ENCODE measurements around the gene SPRED1.

Gene SPRED1

GRCh38 chr15:38320866-38321265 is 68.2 kb downstream of the SPRED1 start:
- TF ChIP-seq ZFX (IDR thresholded peaks at IDR 0.05; ENCODE audit: borderline replicate concordance) = no peak
- no peak for TF ChIP-seq CTCF (IDR thresholded peaks at IDR 0.05)
- no peak overlapping the region for H3K27ac ChIP-seq

DNA sequence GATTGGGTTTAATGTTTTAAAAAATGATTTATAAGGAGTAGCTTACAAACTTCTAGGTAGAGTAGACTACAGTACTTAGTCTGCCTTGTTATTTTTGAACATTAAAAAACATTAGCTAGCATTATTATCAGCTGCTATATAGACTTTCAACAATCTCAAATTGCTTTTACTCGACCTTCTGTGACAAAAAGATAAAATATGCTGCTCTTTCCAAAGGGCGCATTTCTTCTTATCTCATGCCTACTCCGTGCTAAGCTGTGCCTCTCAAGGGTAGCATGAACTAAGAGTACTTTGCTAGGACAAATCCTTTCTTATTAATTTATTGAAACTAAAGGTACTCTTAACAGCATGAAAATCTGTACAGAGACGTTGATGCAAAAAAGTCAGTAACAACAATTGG is 71.3 kb downstream of the SPRED1 start:
- TF ChIP-seq ZFX (IDR thresholded peaks at IDR 0.05; ENCODE audit: borderline replicate concordance) (no peak), CTCF (IDR thresholded peaks at IDR 0.05) (no peak)
- no peak overlapping the region for H3K27ac ChIP-seq

GRCh38 chr15:38324939-38325647 is 72.5 kb downstream of the SPRED1 start:
- H3K27ac ChIP-seq = no peak overlapping the region
- TF ChIP-seq CTCF (IDR thresholded peaks at IDR 0.05) = no peak
- TF ChIP-seq ZFX (IDR thresholded peaks at IDR 0.05; ENCODE audit: borderline replicate concordance) = no peak

DNA sequence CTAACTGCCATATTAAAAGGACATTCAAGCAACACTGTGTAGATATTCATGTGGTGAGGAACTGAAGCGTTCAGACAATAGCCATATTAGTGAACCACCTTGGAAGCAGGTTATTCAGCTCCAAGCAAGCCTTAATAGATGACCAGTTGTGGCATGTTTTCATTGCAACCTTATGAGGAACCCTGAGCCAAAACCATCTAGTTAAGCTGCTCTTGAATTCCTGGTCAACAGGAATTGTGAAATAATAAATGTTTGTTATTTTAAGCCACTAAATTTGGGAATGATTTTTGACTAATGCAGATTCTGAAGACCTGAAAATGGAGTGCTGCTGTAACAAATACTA is 73.0 kb downstream of the SPRED1 start:
- no peak overlapping the region for H3K27ac ChIP-seq
- TF ChIP-seq CTCF (IDR thresholded peaks at IDR 0.05) (no peak), ZFX (IDR thresholded peaks at IDR 0.05; ENCODE audit: borderline replicate concordance) (no peak)

DNA sequence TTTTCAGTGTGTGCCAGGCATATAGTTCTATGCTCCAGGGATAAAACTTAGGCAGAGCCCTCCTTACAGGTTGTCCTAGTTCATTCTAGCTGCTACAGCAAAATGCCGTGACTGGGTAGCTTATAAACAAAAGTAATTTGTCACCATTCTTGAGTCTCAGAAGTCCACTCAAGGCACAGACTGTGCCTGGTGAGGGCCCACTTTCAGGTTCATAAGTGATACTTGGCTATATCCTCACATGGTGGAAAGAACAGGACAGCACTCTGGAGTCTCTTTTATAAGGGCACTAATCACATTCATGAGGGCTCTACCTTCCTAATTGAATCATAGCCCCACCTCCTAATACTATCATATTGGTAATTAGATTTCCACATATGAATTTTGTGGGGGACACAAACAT is 80.1 kb downstream of the SPRED1 start:
- H3K27ac ChIP-seq = no peak overlapping the region
- TF ChIP-seq ZFX (IDR thresholded peaks at IDR 0.05; ENCODE audit: borderline replicate concordance) (no peak), CTCF (IDR thresholded peaks at IDR 0.05) (no peak)

GRCh38 chr15:38335116-38335515 is 82.5 kb downstream of the SPRED1 start:
- no peak for TF ChIP-seq CTCF (IDR thresholded peaks at IDR 0.05)
- TF ChIP-seq ZFX (IDR thresholded peaks at IDR 0.05; ENCODE audit: borderline replicate concordance) = no peak
- no peak overlapping the region for H3K27ac ChIP-seq

DNA sequence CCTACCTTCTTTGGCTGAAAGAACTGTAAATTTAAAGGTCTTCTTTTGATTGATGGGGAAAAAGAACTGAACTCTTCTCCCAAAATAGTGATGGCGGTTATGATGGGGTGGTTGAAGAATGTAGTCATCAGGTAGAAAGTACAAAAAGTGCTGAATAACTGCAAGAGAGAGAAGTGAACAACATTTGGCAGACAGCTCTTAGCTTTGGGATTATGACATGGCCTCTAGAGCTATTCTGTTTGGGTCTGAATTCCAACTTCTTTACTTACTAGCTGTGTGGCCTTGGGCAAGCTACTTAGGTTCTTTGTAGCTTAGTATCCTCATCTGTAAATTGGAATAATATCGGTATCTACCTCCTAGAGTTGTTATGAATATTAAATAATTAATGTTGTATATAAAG is 91.7 kb downstream of the SPRED1 start:
- H3K27ac ChIP-seq = no peak overlapping the region
- TF ChIP-seq ZFX (IDR thresholded peaks at IDR 0.05; ENCODE audit: borderline replicate concordance) (no peak), CTCF (IDR thresholded peaks at IDR 0.05) (no peak)

All from 22Rv1 (cell line).